GM23338 (cell line): ENCODE data around the gene MS4A6A. TPM values are rescaled to one million over a fixed set of nuclear protein-coding genes. Genes with fewer than 3 reads are reported as not detected.

Source experiments
- ATAC-seq: fragments of 200-7000 bp; cut with Tn5 transposase; 3 replicates; pipeline ENCODE4 v1.9.1; 2020
- DNase-seq: peaks from one replicate; pipeline ENCODE4 v3.0.0-alpha.2; 2015; ENCODE audit warnings: low spot score
- H2AFZ ChIP-seq: fragments of 200-600 bp; sonication (generic); 2 replicates; pipeline ENCODE4 v1.8.0; 2016; ENCODE audit warnings: antibody characterized with exemption, mild to moderate bottlenecking, moderate library complexity
- H3F3A ChIP-seq: fragments of 200-600 bp; sonication (generic); replicated peaks from 2 replicates; pipeline ENCODE4 v1.8.0; 2017; ENCODE audit warnings: antibody characterized with exemption, mixed run types, low read depth
- H3K27ac ChIP-seq: fragments of 200-600 bp; sonication (generic); 2 replicates; pipeline ENCODE4 v1.6.1; 2016; ENCODE audit warnings: low read depth
- H3K27me3 ChIP-seq: fragments of 200-600 bp; sonication (generic); 2 replicates; pipeline ENCODE4 v1.8.0; 2016; ENCODE audit warnings: mild to moderate bottlenecking, mixed run types, moderate library complexity; ENCODE audit not compliant: insufficient read depth
- H3K36me3 ChIP-seq: fragments of 200-600 bp; sonication (generic); 2 replicates; pipeline ENCODE4 v1.8.0; 2016; ENCODE audit warnings: mild to moderate bottlenecking; ENCODE audit not compliant: insufficient read depth
- H3K4me1 ChIP-seq: fragments of 200-600 bp; sonication (generic); 2 replicates; pipeline ENCODE4 v1.8.0; 2016; ENCODE audit warnings: mild to moderate bottlenecking, moderate library complexity; ENCODE audit not compliant: insufficient read depth
- H3K4me2 ChIP-seq: fragments of 200-600 bp; sonication (generic); 2 replicates; pipeline ENCODE4 v1.7.1; 2017; ENCODE audit warnings: mixed run types
- H3K4me3 ChIP-seq: fragments of 200-600 bp; sonication (generic); 2 replicates; pipeline ENCODE4 v1.6.1; 2016; ENCODE audit warnings: mixed run types
- H3K79me2 ChIP-seq: fragments of 200-600 bp; sonication (generic); replicated peaks from 2 replicates; pipeline ENCODE4 v1.8.0; 2017; ENCODE audit warnings: mild to moderate bottlenecking; ENCODE audit not compliant: insufficient read depth
- H3K9me2 ChIP-seq: fragments of 200-600 bp; sonication (generic); 2 replicates; pipeline ENCODE4 v1.8.0; 2017; ENCODE audit not compliant: insufficient read depth
- H4K20me1 ChIP-seq: fragments of 200-600 bp; sonication (generic); replicated peaks from 2 replicates; pipeline ENCODE4 v1.8.0; 2017; ENCODE audit warnings: mild to moderate bottlenecking; ENCODE audit not compliant: insufficient read depth
- H3K27ac Mint-ChIP-seq: 2 replicates; pipeline ENCODE4 v1.8.0; 2020; ENCODE audit warnings: inconsistent platforms, mild to moderate bottlenecking, moderate library complexity, mixed read lengths
- H3K27me3 Mint-ChIP-seq: 3 replicates; pipeline ENCODE4 v1.8.0; 2022; ENCODE audit warnings: low read depth, mild to moderate bottlenecking, moderate library complexity, mixed read lengths, inconsistent platforms; ENCODE audit not compliant: insufficient read depth, poor library complexity
- H3K36me3 Mint-ChIP-seq: 3 replicates; pipeline ENCODE4 v1.8.0; 2021; ENCODE audit warnings: low read depth, mild to moderate bottlenecking, inconsistent platforms, moderate library complexity, mixed read lengths
- H3K4me1 Mint-ChIP-seq: 3 replicates; pipeline ENCODE4 v1.8.0; 2020; ENCODE audit warnings: mild to moderate bottlenecking, inconsistent platforms, mixed read lengths
- H3K4me3 Mint-ChIP-seq: 3 replicates; pipeline ENCODE4 v1.8.0; 2021; ENCODE audit warnings: moderate library complexity, mild to moderate bottlenecking, inconsistent platforms, mixed read lengths
- H3K9me3 Mint-ChIP-seq: 3 replicates; pipeline ENCODE4 v1.8.0; 2020; ENCODE audit warnings: moderate library complexity, mild to moderate bottlenecking, inconsistent platforms, mixed read lengths
- EZH2 ChIP-seq: fragments of 200-600 bp; sonication (generic); IDR thresholded peaks from one replicate; pipeline ENCODE4 v1.8.0; 2017; ENCODE audit warnings: antibody characterized with exemption, mild to moderate bottlenecking, low read depth; ENCODE audit not compliant: unreplicated experiment
- EZH2phosphoT487 ChIP-seq: fragments of 200-600 bp; sonication (generic); IDR thresholded peaks from one replicate; pipeline ENCODE4 v1.8.1; 2018; ENCODE audit warnings: antibody characterized with exemption; ENCODE audit not compliant: unreplicated experiment
- NANOG ChIP-seq: IDR thresholded peaks from 2 replicates; pipeline ENCODE4 v1.6.1; 2016; ENCODE audit warnings: antibody characterized with exemption, borderline replicate concordance
- POLR2AphosphoS5 ChIP-seq: IDR thresholded peaks from 2 replicates; pipeline ENCODE4 v1.6.1; 2016; ENCODE audit warnings: antibody characterized with exemption, low read depth
- REST ChIP-seq: IDR thresholded peaks from one replicate; pipeline ENCODE4 v1.6.1; 2018; ENCODE audit warnings: antibody characterized with exemption; ENCODE audit not compliant: unreplicated experiment
- ZNF114 ChIP-seq: fragments of 250-450 bp; sonication (Bioruptor Pico); IDR thresholded peaks from 2 replicates; pipeline ENCODE4 v1.5.0; 2020; ENCODE audit warnings: mild to moderate bottlenecking, moderate library complexity
- ZNF331 ChIP-seq: fragments of 250-450 bp; sonication (Bioruptor Pico); IDR thresholded peaks from 2 replicates; pipeline ENCODE4 v1.5.0; 2020; ENCODE audit warnings: low read depth, mild to moderate bottlenecking, moderate library complexity
- polyA plus RNA-seq: library from polyadenylated mRNA; unstranded; fragments of >200 nt; fragmentation: Nextera tagmentation; extraction: Ambion mirVana; gene quantifications from 2 replicates; pipeline ENCODE4 v1.2.1, GENCODE V29; 2016
- total RNA-seq: library from RNA; depleted of rRNA; stranded (reverse); fragments of >200 nt; shearing (Covaris generic); gene quantifications from 2 replicates; pipeline ENCODE4 v1.2.3, GENCODE V29; 2014
- TF ChIP-seq, protein P1 (sequence below), 2 experiments: fragments of 200-600 bp in 1 of 2; sonication (generic) in 1 of 2; conservative IDR thresholded peaks; 2 replicates each; pipeline versions ENCODE4 v1.5.1 to v1.6.1; 2016 to 2017; ENCODE audit warnings: antibody characterized with exemption in 2 of 2, low read depth in 2 of 2, mild to moderate bottlenecking in 2 of 2, moderate library complexity in 1 of 2
- TF ChIP-seq, protein P2 (sequence below): fragments of 250-450 bp; sonication (Bioruptor Pico); IDR thresholded peaks from 2 replicates; pipeline ENCODE4 v1.5.0; 2020; ENCODE audit warnings: mild to moderate bottlenecking, moderate library complexity
- TF ChIP-seq, protein P3 (sequence below): IDR thresholded peaks from 2 replicates; pipeline ENCODE4 v1.6.1; 2016; ENCODE audit warnings: antibody characterized with exemption

The MS4A6A gene
- total and polyA plus RNA-seq, 2 experiments from 2014 or later, result not detected

DNA sequence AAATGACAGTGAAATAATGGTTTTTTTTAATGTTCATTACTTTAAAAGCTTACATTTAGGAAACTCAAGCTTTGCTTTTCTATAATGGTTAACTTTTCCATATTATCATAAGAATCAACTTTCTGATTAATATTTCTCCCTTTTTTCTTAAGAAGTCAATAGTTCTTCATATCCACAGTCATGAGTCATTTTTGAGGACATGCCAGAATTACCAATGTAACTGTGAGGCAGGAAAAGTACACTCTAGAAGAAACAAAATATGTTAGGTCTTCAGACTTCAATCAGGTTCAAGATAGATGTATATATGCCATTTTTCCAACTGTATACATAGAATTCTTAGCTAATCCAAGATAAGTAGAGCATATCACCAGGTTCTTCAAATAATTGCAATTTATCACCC, 10.9 kb downstream of the MS4A6A start (continued):
- TF ChIP-seq, protein P1, sequence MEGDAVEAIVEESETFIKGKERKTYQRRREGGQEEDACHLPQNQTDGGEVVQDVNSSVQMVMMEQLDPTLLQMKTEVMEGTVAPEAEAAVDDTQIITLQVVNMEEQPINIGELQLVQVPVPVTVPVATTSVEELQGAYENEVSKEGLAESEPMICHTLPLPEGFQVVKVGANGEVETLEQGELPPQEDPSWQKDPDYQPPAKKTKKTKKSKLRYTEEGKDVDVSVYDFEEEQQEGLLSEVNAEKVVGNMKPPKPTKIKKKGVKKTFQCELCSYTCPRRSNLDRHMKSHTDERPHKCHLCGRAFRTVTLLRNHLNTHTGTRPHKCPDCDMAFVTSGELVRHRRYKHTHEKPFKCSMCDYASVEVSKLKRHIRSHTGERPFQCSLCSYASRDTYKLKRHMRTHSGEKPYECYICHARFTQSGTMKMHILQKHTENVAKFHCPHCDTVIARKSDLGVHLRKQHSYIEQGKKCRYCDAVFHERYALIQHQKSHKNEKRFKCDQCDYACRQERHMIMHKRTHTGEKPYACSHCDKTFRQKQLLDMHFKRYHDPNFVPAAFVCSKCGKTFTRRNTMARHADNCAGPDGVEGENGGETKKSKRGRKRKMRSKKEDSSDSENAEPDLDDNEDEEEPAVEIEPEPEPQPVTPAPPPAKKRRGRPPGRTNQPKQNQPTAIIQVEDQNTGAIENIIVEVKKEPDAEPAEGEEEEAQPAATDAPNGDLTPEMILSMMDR (conservative IDR thresholded peaks at IDR 0.05; ENCODE audit: low read depth in 2 of 2), result no peak
- no peak for TF ChIP-seq ZNF331
- TF ChIP-seq POLR2AphosphoS5, result no peak
- TF ChIP-seq ZNF114, result no peak

DNA sequence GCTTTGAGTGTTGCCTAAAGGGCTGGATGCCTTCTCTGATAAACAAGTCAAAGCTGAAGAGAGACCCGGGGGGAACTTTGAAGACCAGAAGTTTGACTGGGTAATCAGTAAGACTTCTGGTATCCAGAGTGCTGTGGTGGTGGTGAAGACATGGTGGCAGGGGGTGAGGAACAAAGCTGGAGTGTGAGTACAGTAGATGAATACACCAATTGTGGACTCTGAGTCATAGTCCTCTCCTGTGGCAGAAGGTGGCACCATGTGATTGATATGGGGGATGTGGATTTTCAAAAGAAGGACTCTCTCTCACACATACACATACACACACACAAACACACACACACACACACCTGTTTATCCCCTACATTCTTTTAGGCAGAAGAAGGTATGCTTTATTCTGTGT, 12.3 kb downstream of the MS4A6A start:
- peaks cover 52% of the 10 kb centered on the region for H3K9me3 Mint-ChIP-seq
- H3K9me2 ChIP-seq, result no peaks in the 10 kb centered on the region; the same call in 1 of the 2 replicates
- H3K4me3 Mint-ChIP-seq, result no peak overlapping the region
- peaks cover 5% of the 10 kb centered on the region; the same call in 1 of the 2 replicates for H3K36me3 ChIP-seq
- DNase-seq, result no peak
- no peaks in the 10 kb centered on the region for H3K79me2 ChIP-seq
- H4K20me1 ChIP-seq, result no peaks in the 10 kb centered on the region
- H3K27ac ChIP-seq, result no peak overlapping the region
- no peak overlapping the region for H3K4me2 ChIP-seq
- no peaks in the 10 kb centered on the region for H3K4me1 ChIP-seq
- no peak overlapping the region for H2AFZ ChIP-seq
- H3K4me1 Mint-ChIP-seq, result no peaks in the 10 kb centered on the region
- no peaks in the 10 kb centered on the region for H3F3A ChIP-seq
- H3K27me3 ChIP-seq, result no peaks in the 10 kb centered on the region
- no peak overlapping the region for H3K27ac Mint-ChIP-seq
- peaks cover 32% of the 10 kb centered on the region; the same call in 2 of the 3 replicates for H3K36me3 Mint-ChIP-seq
- ATAC-seq, result no peak
- no peak overlapping the region for H3K4me3 ChIP-seq
- no peaks in the 10 kb centered on the region for H3K27me3 Mint-ChIP-seq
- TF ChIP-seq ZNF331 (no peak), REST (no peak), ZNF114 (no peak), EZH2 (no peak), EZH2phosphoT487 (no peak), NANOG (no peak)
- TF ChIP-seq, protein P1 (conservative IDR thresholded peaks at IDR 0.05; ENCODE audit: low read depth in 2 of 2), result no peak
- TF ChIP-seq, protein P2, sequence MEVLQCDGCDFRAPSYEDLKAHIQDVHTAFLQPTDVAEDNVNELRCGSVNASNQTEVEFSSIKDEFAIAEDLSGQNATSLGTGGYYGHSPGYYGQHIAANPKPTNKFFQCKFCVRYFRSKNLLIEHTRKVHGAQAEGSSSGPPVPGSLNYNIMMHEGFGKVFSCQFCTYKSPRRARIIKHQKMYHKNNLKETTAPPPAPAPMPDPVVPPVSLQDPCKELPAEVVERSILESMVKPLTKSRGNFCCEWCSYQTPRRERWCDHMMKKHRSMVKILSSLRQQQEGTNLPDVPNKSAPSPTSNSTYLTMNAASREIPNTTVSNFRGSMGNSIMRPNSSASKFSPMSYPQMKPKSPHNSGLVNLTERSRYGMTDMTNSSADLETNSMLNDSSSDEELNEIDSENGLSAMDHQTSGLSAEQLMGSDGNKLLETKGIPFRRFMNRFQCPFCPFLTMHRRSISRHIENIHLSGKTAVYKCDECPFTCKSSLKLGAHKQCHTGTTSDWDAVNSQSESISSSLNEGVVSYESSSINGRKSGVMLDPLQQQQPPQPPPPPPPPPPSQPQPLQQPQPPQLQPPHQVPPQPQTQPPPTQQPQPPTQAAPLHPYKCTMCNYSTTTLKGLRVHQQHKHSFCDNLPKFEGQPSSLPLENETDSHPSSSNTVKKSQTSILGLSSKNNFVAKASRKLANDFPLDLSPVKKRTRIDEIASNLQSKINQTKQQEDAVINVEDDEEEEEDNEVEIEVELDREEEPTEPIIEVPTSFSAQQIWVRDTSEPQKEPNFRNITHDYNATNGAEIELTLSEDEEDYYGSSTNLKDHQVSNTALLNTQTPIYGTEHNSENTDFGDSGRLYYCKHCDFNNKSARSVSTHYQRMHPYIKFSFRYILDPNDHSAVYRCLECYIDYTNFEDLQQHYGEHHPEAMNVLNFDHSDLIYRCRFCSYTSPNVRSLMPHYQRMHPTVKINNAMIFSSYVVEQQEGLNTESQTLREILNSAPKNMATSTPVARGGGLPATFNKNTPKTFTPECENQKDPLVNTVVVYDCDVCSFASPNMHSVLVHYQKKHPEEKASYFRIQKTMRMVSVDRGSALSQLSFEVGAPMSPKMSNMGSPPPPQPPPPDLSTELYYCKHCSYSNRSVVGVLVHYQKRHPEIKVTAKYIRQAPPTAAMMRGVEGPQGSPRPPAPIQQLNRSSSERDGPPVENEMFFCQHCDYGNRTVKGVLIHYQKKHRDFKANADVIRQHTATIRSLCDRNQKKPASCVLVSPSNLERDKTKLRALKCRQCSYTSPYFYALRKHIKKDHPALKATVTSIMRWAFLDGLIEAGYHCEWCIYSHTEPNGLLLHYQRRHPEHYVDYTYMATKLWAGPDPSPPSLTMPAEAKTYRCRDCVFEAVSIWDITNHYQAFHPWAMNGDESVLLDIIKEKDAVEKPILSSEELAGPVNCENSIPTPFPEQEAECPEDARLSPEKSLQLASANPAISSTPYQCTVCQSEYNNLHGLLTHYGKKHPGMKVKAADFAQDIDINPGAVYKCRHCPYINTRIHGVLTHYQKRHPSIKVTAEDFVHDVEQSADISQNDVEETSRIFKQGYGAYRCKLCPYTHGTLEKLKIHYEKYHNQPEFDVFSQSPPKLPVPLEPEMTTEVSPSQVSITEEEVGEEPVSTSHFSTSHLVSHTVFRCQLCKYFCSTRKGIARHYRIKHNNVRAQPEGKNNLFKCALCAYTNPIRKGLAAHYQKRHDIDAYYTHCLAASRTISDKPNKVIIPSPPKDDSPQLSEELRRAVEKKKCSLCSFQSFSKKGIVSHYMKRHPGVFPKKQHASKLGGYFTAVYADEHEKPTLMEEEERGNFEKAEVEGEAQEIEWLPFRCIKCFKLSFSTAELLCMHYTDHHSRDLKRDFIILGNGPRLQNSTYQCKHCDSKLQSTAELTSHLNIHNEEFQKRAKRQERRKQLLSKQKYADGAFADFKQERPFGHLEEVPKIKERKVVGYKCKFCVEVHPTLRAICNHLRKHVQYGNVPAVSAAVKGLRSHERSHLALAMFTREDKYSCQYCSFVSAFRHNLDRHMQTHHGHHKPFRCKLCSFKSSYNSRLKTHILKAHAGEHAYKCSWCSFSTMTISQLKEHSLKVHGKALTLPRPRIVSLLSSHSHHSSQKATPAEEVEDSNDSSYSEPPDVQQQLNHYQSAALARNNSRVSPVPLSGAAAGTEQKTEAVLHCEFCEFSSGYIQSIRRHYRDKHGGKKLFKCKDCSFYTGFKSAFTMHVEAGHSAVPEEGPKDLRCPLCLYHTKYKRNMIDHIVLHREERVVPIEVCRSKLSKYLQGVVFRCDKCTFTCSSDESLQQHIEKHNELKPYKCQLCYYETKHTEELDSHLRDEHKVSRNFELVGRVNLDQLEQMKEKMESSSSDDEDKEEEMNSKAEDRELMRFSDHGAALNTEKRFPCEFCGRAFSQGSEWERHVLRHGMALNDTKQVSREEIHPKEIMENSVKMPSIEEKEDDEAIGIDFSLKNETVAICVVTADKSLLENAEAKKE (CRISPR knock-in tag), result no peak
- TF ChIP-seq, protein P3, sequence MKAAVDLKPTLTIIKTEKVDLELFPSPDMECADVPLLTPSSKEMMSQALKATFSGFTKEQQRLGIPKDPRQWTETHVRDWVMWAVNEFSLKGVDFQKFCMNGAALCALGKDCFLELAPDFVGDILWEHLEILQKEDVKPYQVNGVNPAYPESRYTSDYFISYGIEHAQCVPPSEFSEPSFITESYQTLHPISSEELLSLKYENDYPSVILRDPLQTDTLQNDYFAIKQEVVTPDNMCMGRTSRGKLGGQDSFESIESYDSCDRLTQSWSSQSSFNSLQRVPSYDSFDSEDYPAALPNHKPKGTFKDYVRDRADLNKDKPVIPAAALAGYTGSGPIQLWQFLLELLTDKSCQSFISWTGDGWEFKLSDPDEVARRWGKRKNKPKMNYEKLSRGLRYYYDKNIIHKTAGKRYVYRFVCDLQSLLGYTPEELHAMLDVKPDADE, result no peak
